Measurements from ENCODE around the gene GNB1L.

GNB1L gene

GRCh38 chr22:19802001-19802893 lies 52.4 kb downstream of the GNB1L start:
- no peak for TF ChIP-seq CTCF (IDR thresholded peaks at IDR 0.05; ENCODE audit: insufficient read depth, missing control alignments)

GRCh38 chr22:19801340-19802000 lies 53.2 kb downstream of the GNB1L start:
- DNase-seq (ENCODE audit: insufficient read length, low spot score) (no peak), FAIRE-seq (no peak)
- TF ChIP-seq CTCF (IDR thresholded peaks at IDR 0.05; ENCODE audit: insufficient read depth, missing control alignments): no peak

More at GRCh38 chr22:19802001-19802893, 52.4 kb downstream of the GNB1L start:
- DNase-seq (ENCODE audit: insufficient read length, low spot score) (no peak), FAIRE-seq (no peak)

- FAIRE-seq (no peak), DNase-seq (ENCODE audit: insufficient read length, low spot score) (no peak)
- peak; percentile 7 for TF ChIP-seq CTCF (IDR thresholded peaks at IDR 0.05; ENCODE audit: insufficient read depth, missing control alignments)
Observed at GRCh38 chr22:19800761-19801244, 53.9 kb downstream of the GNB1L start.

- no peak for DNase-seq (ENCODE audit: insufficient read length, low spot score)
- no peak for FAIRE-seq
- no peak for TF ChIP-seq CTCF (IDR thresholded peaks at IDR 0.05; ENCODE audit: insufficient read depth, missing control alignments)
Observed at GRCh38 chr22:19800306-19800705, 54.4 kb downstream of the GNB1L start.

GRCh38 chr22:19799322-19800190 lies 55.1 kb downstream of the GNB1L start:
- FAIRE-seq: no peak
- TF ChIP-seq CTCF (IDR thresholded peaks at IDR 0.05; ENCODE audit: insufficient read depth, missing control alignments): no peak
- no peak for DNase-seq (ENCODE audit: insufficient read length, low spot score)

GRCh38 chr22:19798891-19799293 lies 55.8 kb downstream of the GNB1L start:
- FAIRE-seq: no peak
- TF ChIP-seq CTCF (IDR thresholded peaks at IDR 0.05; ENCODE audit: insufficient read depth, missing control alignments): no peak
- no peak for DNase-seq (ENCODE audit: insufficient read length, low spot score)

All from D721Med (cell line).